Left lung (tissue), 10 donors: ENCODE results near the gene C1QTNF1. TPM values are rescaled to one million over a fixed set of nuclear protein-coding genes. Genes with fewer than 3 reads are reported as not detected.

ENCODE experiments used
- ATAC-seq: fragments of 200-7000 bp; cut with Tn5 transposase; one replicate; pipeline ENCODE4 v1.9.1; 2020; ENCODE audit warnings: moderate library complexity
- DNase-seq, 4 donors: peaks; one replicate each; pipeline ENCODE4 v3.0.0-alpha.2; 2013 to 2020
- H3K27ac ChIP-seq, 2 donors: fragments of 200-600 bp; sonication (generic) in 1 of 2; one replicate each; pipeline versions ENCODE4 v1.5.0 to v1.8.0; 2020 to 2021
- H3K27me3 ChIP-seq, 2 donors: fragments of 200-600 bp; sonication (generic) in 1 of 2; one replicate each; pipeline versions ENCODE4 v1.5.0 to v1.8.0; 2020 to 2021
- H3K36me3 ChIP-seq, 2 donors: fragments of 200-600 bp; sonication (generic) in 1 of 2; one replicate each; pipeline versions ENCODE4 v1.5.0 to v1.8.0; 2020 to 2021
- H3K4me1 ChIP-seq, 2 donors: fragments of 200-600 bp; one replicate each; pipeline ENCODE4 v1.8.0; 2021
- H3K4me3 ChIP-seq, 2 donors: fragments of 200-600 bp; sonication (generic) in 1 of 2; one replicate each; pipeline versions ENCODE4 v1.5.0 to v1.8.0; 2020 to 2021; ENCODE audit warnings: mild to moderate bottlenecking in 1 of 2
- H3K9me3 ChIP-seq, 2 donors: fragments of 200-600 bp; sonication (generic) in 1 of 2; one replicate each; pipeline versions ENCODE4 v1.5.0 to v1.8.0; 2020 to 2021
- CTCF ChIP-seq, 2 donors: fragments of 200-600 bp; sonication (generic) in 1 of 2; IDR thresholded peaks; one replicate each; pipeline versions ENCODE4 v1.5.0 to v1.8.0; 2021; ENCODE audit warnings: antibody characterized with exemption in 2 of 2
- intact Hi-C, 2 donors: fragments of 100-400 bp; cut with DNase I; formaldehyde crosslinking; loops; one replicate each; pipeline versions ENCODE4 v1.11.2 to v1.14.2; 2022
- polyA plus RNA-seq, 6 donors: library from polyadenylated mRNA; unstranded; fragments of 120-200 nt; gene quantifications; one replicate each; pipeline ENCODE4 v1.2.1, GENCODE V29; 2013; ENCODE audit not compliant: insufficient read length in 6 of 6
- total RNA-seq, 2 donors: library from RNA; stranded (reverse); fragmentation: NEBNext Ultra II Directional; extraction: Animal tissue kit (Norgen Biotek cat#: 25700); gene quantifications; one replicate each; pipeline ENCODE4 v1.2.1, GENCODE V29; 2021
- donor health status: DM: no; HTN: yes; CAD: no.
- donor health status: DM: no; HTN: no; CAD: no.

C1QTNF1 gene
- total and polyA plus RNA-seq, 8 donors: 1.4 to 31.4 (median 2.2) TPM

DNA sequence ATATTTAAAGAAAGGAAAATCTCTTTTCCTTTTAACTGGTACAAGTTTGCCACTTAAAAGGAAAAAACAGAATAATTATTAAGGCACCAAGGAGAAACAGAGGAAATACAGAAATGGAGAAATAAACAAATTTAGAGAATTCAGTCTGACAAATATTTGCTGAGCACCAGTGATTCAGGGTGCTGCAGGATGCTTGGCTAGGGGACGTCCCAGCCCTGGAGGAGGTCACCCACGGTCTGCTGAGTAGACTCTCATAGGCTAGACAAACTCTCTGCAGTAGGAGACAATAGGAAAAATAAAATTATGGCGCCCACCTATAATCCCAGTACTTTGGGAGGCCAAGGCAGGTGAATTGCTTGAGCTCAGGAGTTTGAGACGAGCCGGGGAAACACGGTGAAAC lies 15.9 kb downstream of the C1QTNF1 start:
- intact Hi-C loops: no loop called here

DNA sequence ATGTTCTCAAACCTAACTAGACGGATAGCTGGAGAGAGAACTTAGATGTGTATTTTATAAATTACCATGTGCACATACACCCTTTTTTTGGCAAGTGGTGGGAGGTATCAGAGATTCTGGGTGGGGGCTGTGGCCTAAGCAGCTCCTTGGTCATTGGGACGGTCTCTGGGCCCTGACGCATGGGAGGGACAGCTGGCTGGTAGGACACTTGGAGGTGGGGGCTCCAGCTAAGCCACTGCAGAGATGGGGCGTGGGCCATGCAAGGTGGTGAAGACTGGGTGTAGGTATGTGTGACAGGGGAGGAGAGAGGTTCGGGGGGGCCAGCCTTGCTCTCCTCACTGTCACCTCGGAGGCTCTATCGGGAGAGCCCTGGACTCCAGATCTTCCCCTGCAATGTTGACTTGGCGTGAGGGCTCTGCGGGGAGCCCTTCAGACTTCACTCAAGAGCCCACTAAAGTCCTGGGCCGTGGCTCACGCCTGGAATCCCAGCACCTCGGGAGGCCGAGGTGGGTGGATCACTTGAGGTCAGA lies 17.1 kb downstream of the C1QTNF1 start:
- Histone ChIP-seq H3K4me3 (no peak overlapping the region), H3K27ac (no peak overlapping the region), H3K27me3 (no peaks in the 10 kb centered on the region), H3K9me3 (no peaks in the 10 kb centered on the region), H3K4me1 (peaks cover 3 to 42% of the 10 kb centered on the region in 2 donors), H3K36me3 (no peaks in the 10 kb centered on the region)
- intact Hi-C loops: no loop called here
- no peak for TF ChIP-seq CTCF (IDR thresholded peaks at IDR 0.05)
- DNase-seq (no peak), ATAC-seq (no peak)

More for the DNA sequence above, 15.9 kb downstream of the C1QTNF1 start:
- Histone ChIP-seq H3K9me3 (no peaks in the 10 kb centered on the region), H3K27ac (no peak overlapping the region), H3K4me1 (peaks cover 3 to 41% of the 10 kb centered on the region in 2 donors), H3K27me3 (no peaks in the 10 kb centered on the region), H3K36me3 (no peaks in the 10 kb centered on the region), H3K4me3 (no peak overlapping the region)
- no peak for DNase-seq
- no peak for ATAC-seq
- TF ChIP-seq CTCF (IDR thresholded peaks at IDR 0.05): no peak

DNA sequence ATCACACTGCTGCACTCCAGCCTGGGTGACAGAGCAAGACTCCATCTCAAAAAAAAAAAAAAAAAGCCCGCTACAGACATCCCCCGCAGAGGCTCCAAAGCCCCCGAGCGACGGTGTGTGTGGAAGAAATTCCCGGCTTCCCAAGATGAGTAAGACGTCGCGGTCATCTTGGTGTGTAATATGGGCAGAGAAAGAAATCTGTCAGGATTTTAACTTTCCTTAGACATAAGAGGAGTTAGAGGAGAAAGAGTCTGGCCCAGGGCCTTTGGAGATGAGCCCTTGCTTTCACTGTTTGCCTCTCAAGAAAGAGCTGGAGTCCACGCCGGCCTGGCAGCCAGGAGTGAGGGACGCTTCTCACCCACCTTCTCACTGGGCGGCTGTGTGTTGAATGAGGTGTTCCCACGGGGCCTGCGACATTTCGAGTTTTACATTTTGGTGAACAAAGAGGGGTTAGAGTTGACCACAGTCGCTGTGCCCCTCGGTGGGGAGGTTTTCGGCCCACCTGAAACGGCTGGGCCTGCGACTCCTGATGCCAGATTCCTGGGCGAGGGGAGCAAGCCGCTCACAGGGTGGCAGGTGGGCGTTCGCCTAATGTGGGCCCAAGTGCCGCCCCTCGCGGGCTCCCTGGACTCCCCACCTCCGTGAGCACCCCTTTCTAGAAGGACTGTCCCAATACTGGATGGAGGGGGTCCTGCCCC lies 17.9 kb downstream of the C1QTNF1 start:
- no peaks in the 10 kb centered on the region for H3K27me3 ChIP-seq
- DNase-seq: peak in 1 of 4 donors; percentile 27
- intact Hi-C loops: no loop called here

DNA sequence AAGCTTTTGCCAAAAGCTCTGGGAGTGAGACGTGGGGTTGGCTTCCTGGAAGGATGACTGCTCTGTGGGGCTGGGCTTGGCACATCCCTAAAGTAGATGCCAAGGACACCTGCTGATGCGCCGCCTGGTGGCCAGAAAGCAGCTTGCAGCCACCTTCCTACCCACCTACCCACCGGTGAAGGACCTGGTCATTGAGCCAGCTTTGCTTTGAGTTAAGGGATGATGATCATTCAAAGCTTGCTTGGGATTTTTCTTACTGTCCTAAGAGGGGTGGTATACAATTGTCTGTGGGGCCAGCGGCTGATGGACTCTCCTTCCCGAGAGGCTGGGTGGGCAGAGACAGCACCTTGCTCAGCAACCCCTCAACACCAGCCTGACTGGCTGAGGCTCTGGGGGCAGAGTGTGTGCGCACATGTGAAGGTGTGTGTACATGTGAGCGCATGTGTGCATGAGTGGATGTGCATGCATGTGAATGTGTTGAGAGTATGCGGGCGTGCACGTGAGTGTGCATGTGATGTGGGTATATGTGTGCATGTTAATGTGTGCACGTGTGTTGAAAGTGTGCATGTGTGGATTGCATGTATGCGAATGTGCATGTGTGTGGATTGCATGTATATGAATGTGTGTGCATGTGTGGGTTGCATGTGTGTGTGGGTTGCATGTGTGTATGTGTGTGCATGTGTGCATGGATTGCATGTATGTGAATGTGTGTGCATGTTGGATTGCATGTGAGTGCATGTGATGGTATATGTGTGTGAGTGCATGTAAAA lies 18.6 kb downstream of the C1QTNF1 start:
- Histone ChIP-seq H3K27me3 (no peaks in the 10 kb centered on the region), H3K36me3 (no peaks in the 10 kb centered on the region), H3K9me3 (no peaks in the 10 kb centered on the region), H3K4me1 (peaks cover 0 to 31% of the 10 kb centered on the region in 2 donors), H3K27ac (no peak overlapping the region), H3K4me3 (no peak overlapping the region)
- intact Hi-C loops: no loop called here
- DNase-seq (peak in 2 of 4 donors; percentile 73 to 94), ATAC-seq (peak; percentile 70)
- peak; percentile 61 to 92 for TF ChIP-seq CTCF (IDR thresholded peaks at IDR 0.05)

More for the DNA sequence above, 17.9 kb downstream of the C1QTNF1 start:
- no peak overlapping the region for H3K4me3 ChIP-seq
- H3K27ac ChIP-seq: no peak overlapping the region
- no peaks in the 10 kb centered on the region for H3K9me3 ChIP-seq
- H3K4me1 ChIP-seq: peaks cover 1 to 36% of the 10 kb centered on the region in 2 donors
- no peak for TF ChIP-seq CTCF (IDR thresholded peaks at IDR 0.05)
- ATAC-seq: no peak
- no peaks in the 10 kb centered on the region for H3K36me3 ChIP-seq
